Cardiac muscle cell (in vitro differentiated cells and primary cell): ENCODE results near the gene CUEDC2. TPM values are rescaled to one million over a fixed set of nuclear protein-coding genes. Genes with fewer than 3 reads are reported as not detected.

Source experiments
- DNase-seq, 2 donors: peaks; one replicate each; pipeline versions ENCODE4 v3.0.0 to v3.0.0-alpha.2; 2010 to 2017; ENCODE audit warnings: low read depth in 1 of 2, low spot score in 1 of 2
- H3K27ac ChIP-seq: fragments of 200-600 bp; sonication (generic); 2 replicates; pipeline ENCODE4 v1.5.1; 2016
- H3K27me3 ChIP-seq: fragments of 200-600 bp; sonication (generic); 2 replicates; pipeline ENCODE4 v1.6.0; 2016; ENCODE audit warnings: control low read depth
- H3K36me3 ChIP-seq: fragments of 200-600 bp; sonication (generic); 2 replicates; pipeline ENCODE4 v1.5.1; 2016; ENCODE audit warnings: control low read depth
- H3K4me1 ChIP-seq: fragments of 200-600 bp; sonication (generic); 2 replicates; pipeline ENCODE4 v1.8.1; 2017; ENCODE audit warnings: low read depth, mild to moderate bottlenecking, mixed run types
- H3K4me3 ChIP-seq: fragments of 200-600 bp; sonication (generic); 2 replicates; pipeline ENCODE4 v1.5.1; 2016; ENCODE audit warnings: mild to moderate bottlenecking
- H3K9me3 ChIP-seq: fragments of 200-600 bp; sonication (generic); 2 replicates; pipeline ENCODE4 v1.5.1; 2017; ENCODE audit warnings: low read depth, mild to moderate bottlenecking, control low read depth
- polyA plus RNA-seq: library from polyadenylated mRNA; unstranded; fragments of >200 nt; fragmentation: Nextera tagmentation; extraction: Ambion mirVana; gene quantifications from 2 replicates; pipeline ENCODE4 v1.2.1, GENCODE V29; 2016
- total RNA-seq: library from RNA; depleted of rRNA; stranded (reverse); fragments of >200 nt; gene quantifications from 2 replicates; pipeline ENCODE4 v1.2.3, GENCODE V29; 2016
- TF ChIP-seq, protein P1 (sequence below): IDR thresholded peaks from 2 replicates; pipeline ENCODE4 v1.5.1; 2012; ENCODE audit warnings: low read depth, mild to moderate bottlenecking, low read length

The CUEDC2 gene
- total and polyA plus RNA-seq, 2 experiments from 2014 or later: 134 to 190 TPM

DNA sequence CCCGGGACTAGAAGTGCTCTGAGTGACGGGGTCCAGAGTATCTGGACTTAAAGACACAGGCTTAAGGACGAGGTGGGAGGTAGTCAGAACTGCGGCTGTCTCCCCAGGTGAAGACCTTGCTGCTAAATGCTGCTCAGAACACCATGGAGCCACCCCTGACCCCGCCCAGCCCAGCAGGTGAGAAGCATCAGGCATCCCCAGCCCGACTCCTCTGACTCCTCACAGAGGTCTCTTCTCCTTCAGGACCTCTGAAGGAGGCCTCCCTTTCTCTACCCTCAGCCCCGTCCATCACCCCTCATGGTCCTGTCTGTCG is 31.1 kb downstream of the CUEDC2 start:
- no peaks in the 10 kb centered on the region for H3K9me3 ChIP-seq
- H3K27ac ChIP-seq: no peak overlapping the region
- TF ChIP-seq, protein P1, sequence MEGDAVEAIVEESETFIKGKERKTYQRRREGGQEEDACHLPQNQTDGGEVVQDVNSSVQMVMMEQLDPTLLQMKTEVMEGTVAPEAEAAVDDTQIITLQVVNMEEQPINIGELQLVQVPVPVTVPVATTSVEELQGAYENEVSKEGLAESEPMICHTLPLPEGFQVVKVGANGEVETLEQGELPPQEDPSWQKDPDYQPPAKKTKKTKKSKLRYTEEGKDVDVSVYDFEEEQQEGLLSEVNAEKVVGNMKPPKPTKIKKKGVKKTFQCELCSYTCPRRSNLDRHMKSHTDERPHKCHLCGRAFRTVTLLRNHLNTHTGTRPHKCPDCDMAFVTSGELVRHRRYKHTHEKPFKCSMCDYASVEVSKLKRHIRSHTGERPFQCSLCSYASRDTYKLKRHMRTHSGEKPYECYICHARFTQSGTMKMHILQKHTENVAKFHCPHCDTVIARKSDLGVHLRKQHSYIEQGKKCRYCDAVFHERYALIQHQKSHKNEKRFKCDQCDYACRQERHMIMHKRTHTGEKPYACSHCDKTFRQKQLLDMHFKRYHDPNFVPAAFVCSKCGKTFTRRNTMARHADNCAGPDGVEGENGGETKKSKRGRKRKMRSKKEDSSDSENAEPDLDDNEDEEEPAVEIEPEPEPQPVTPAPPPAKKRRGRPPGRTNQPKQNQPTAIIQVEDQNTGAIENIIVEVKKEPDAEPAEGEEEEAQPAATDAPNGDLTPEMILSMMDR: no peak
- DNase-seq: no peak
- H3K4me3 ChIP-seq: no peak overlapping the region
- no peaks in the 10 kb centered on the region for H3K27me3 ChIP-seq
- H3K4me1 ChIP-seq: peaks cover 2% of the 10 kb centered on the region
- H3K36me3 ChIP-seq: no peaks in the 10 kb centered on the region

DNA sequence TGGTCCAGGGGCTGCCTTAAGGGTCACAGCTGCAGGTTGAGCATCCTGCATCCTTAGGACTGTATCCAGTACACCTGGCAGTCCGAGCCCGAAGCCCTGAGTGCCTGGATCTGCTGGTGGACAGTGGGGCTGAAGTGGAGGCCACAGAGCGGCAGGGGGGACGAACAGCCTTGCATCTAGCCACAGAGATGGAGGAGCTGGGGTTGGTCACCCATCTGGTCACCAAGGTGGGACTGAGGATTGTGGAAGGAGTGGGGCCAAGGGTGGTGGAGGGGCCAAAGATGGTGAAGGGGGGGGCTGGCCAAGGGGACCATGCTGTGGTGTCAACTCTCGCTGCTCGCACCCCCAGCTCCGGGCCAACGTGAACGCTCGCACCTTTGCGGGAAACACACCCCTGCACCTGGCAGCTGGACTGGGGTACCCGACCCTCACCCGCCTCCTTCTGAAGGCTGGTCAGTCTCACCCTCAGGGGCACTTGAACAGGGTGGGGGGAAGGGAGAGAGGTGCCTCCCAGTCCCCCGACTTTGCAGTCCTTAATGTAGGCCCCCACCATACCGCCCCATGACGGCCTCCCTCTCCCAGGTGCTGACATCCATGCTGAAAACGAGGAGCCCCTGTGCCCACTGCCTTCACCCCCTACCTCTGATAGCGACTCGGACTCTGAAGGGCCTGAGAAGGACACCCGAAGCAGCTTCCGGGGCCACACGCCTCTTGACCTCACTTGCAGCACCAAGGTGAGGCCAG is 31.6 kb downstream of the CUEDC2 start:
- H3K4me1 ChIP-seq: peaks cover 2% of the 10 kb centered on the region
- H3K4me3 ChIP-seq: no peak overlapping the region
- TF ChIP-seq, protein P1: no peak
- H3K27ac ChIP-seq: no peak overlapping the region
- H3K36me3 ChIP-seq: no peaks in the 10 kb centered on the region
- no peaks in the 10 kb centered on the region for H3K27me3 ChIP-seq
- no peaks in the 10 kb centered on the region for H3K9me3 ChIP-seq
- DNase-seq: no peak

DNA sequence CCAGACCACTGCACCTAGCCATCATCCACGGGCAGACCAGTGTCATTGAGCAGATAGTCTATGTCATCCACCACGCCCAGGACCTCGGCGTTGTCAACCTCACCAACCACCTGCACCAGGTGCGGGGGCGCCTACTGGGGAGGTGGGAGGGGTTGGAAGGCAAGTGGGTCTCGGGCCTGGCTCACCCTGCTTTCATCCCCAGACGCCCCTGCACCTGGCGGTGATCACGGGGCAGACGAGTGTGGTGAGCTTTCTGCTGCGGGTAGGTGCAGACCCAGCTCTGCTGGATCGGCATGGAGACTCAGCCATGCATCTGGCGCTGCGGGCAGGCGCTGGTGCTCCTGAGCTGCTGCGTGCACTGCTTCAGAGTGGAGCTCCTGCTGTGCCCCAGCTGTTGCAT is 32.3 kb downstream of the CUEDC2 start:
- no peak overlapping the region for H3K27ac ChIP-seq
- TF ChIP-seq, protein P1: no peak
- no peak for DNase-seq
- no peaks in the 10 kb centered on the region for H3K36me3 ChIP-seq
- no peaks in the 10 kb centered on the region for H3K27me3 ChIP-seq
- no peak overlapping the region for H3K4me3 ChIP-seq
- peaks cover 2% of the 10 kb centered on the region for H3K4me1 ChIP-seq
- no peaks in the 10 kb centered on the region for H3K9me3 ChIP-seq

DNA sequence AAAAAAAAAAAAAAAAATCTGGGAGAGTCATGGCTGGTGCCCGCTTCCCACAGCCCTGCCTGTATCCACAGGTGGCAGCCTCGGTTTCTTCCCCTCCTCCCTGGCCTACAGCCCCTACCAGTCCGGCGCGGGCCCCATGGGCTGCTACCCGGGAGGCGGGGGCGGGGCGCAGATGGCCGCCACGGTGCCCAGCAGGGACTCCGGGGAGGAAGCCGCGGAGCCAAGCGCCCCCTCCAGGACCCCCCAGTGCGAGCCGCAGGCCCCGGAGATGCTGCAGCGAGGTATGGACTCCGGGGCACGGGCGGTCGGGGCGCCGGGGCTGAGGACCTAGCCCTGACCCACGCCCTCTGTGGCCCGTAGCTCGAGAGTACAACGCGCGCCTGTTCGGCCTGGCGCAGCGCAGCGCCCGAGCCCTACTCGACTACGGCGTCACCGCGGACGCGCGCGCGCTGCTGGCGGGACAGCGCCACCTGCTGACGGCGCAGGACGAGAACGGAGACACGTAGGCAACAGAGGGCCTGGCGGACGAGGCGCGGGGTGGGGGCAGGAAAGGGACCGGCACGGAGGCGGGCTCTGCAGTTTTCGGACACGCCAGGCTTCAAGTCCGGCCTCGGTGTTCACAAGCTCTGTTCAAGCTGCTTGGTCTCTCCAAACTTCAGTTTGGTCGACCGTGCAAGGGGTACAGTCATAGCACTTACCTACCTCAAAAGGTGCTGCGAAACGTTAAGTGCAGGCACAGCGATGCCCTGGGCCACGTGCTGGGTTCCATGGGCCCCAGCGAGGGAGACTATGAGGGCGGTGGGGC is 33.0 kb downstream of the CUEDC2 start:
- H3K36me3 ChIP-seq: no peaks in the 10 kb centered on the region
- peak overlapping the region; percentile 64 for H3K4me3 ChIP-seq
- DNase-seq: peak; percentile 91 to 92
- H3K27ac ChIP-seq: peak overlapping the region; percentile 55
- H3K4me1 ChIP-seq: peaks cover 2% of the 10 kb centered on the region
- no peaks in the 10 kb centered on the region for H3K9me3 ChIP-seq
- no peaks in the 10 kb centered on the region for H3K27me3 ChIP-seq
- TF ChIP-seq, protein P1: peak; percentile 92

DNA sequence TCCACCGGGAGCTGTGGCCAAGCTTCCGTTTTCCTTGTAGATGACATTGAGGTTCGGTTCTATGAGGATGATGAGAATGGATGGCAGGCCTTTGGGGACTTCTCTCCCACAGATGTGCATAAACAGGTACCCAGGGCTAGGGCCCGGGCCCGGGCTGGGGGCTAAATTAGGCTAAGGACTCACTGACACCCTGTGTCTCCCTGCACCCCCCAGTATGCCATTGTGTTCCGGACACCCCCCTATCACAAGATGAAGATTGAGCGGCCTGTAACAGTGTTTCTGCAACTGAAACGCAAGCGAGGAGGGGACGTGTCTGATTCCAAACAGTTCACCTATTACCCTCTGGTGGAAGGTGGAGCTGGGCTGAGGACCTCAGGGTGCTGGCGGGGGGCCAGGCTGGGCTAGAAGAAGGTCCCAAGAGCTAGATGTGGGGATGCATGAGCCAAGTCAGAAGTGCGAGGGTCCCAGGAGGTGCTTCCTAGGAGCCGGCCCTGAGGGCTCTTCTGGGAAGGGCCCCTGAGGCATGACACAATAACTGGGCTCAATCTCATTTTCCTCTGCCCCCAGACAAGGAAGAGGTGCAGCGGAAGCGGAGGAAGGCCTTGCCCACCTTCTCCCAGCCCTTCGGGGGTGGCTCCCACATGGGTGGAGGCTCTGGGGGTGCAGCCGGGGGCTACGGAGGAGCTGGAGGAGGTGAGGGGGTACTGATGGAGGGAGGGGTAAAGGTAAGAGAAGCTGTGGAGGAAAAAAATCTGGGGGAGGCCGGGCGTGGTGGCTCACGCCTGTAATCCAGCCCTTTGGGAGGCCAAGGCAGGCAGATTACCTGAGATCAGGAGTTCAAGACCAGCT is 34.0 kb downstream of the CUEDC2 start:
- H3K4me1 ChIP-seq: peaks cover 2% of the 10 kb centered on the region
- H3K27ac ChIP-seq: no peak overlapping the region
- TF ChIP-seq, protein P1: no peak
- H3K9me3 ChIP-seq: no peaks in the 10 kb centered on the region
- peak overlapping the region; percentile 64 for H3K4me3 ChIP-seq
- H3K27me3 ChIP-seq: no peaks in the 10 kb centered on the region
- no peak for DNase-seq
- H3K36me3 ChIP-seq: no peaks in the 10 kb centered on the region
